Measurements from ENCODE around the gene SOHLH1.

SOHLH1 gene

GRCh38 chr9:135663451-135663770 lies 35.9 kb downstream of the SOHLH1 start:
- H3K27ac ChIP-seq: no peak overlapping the region
- TF ChIP-seq ZFX (IDR thresholded peaks at IDR 0.05; ENCODE audit: borderline replicate concordance) (no peak), CTCF (IDR thresholded peaks at IDR 0.05) (no peak)

GRCh38 chr9:135662758-135663450 lies 36.4 kb downstream of the SOHLH1 start, which contains the start of gene LCN9:
TSS of gene LCN9 (plus strand) at chr9:135663309. CDS start at chr9:135663322, 13 bp downstream.
- TF ChIP-seq ZFX (IDR thresholded peaks at IDR 0.05; ENCODE audit: borderline replicate concordance) (no peak), CTCF (IDR thresholded peaks at IDR 0.05) (no peak)
- no peak within 1 kb of the TSS for H3K27ac ChIP-seq

GRCh38 chr9:135661816-135662560 lies 37.3 kb downstream of the SOHLH1 start:
- TF ChIP-seq CTCF (IDR thresholded peaks at IDR 0.05) (no peak), ZFX (IDR thresholded peaks at IDR 0.05; ENCODE audit: borderline replicate concordance) (no peak)
- H3K27ac ChIP-seq: no peak overlapping the region

GRCh38 chr9:135660407-135660806 lies 38.9 kb downstream of the SOHLH1 start:
- no peak for TF ChIP-seq ZFX (IDR thresholded peaks at IDR 0.05; ENCODE audit: borderline replicate concordance)
- no peak for TF ChIP-seq CTCF (IDR thresholded peaks at IDR 0.05)

GRCh38 chr9:135659252-135659651 lies 40.0 kb downstream of the SOHLH1 start:
- TF ChIP-seq ZFX (IDR thresholded peaks at IDR 0.05; ENCODE audit: borderline replicate concordance) (no peak), CTCF (IDR thresholded peaks at IDR 0.05) (no peak)
- H3K27ac ChIP-seq: no peak overlapping the region

More at GRCh38 chr9:135660407-135660806, 38.9 kb downstream of the SOHLH1 start:
- no peak overlapping the region for H3K27ac ChIP-seq

- no peak overlapping the region for H3K27ac ChIP-seq
- TF ChIP-seq ZFX (IDR thresholded peaks at IDR 0.05; ENCODE audit: borderline replicate concordance) (no peak), CTCF (IDR thresholded peaks at IDR 0.05) (no peak)
Observed at GRCh38 chr9:135657416-135657815, 41.9 kb downstream of the SOHLH1 start.

- no peak overlapping the region for H3K27ac ChIP-seq
- TF ChIP-seq ZFX (IDR thresholded peaks at IDR 0.05; ENCODE audit: borderline replicate concordance) (no peak), CTCF (IDR thresholded peaks at IDR 0.05) (no peak)
Observed at GRCh38 chr9:135655317-135655716, 44.0 kb downstream of the SOHLH1 start.
